Measurements from ENCODE around the gene TAS2R16.

- TF ChIP-seq ELF1 (IDR thresholded peaks at IDR 0.05; ENCODE audit: borderline replicate concordance, low read depth) (no peak), POLR2AphosphoS5 (IDR thresholded peaks at IDR 0.05; ENCODE audit: low read depth, low read length) (no peak)
Observed at GRCh38 chr7:122974229-122974628, 21.3 kb downstream of the TAS2R16 start.

Data from HCT116 (cell line).